ENCODE measurements around the gene ZNF445.
"Not testable (repeated sequence)": the region's sequence is repeated elsewhere in the genome, so short reads cannot be mapped to it uniquely, and the experiment has no call there.

Gene ZNF445

DNA sequence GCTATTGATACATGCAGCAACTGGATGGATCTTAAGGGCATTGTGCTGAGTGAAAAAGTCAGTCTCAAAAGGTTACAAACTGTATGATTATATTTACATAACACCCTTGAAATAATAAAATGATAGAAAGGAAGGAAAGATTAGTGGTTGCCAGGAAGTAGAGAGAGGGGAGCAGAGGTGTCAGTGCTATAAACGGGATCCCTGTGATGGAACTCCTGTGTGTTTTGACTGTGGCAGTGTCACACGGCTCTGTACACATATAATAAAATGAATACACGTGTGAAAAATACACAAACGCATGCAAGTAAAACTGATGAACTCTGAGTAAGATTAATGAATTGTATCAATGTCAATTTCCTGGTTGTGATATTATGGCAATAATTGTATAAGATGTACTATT is 78.6 kb downstream of the ZNF445 start:
- no peak for DNase-seq (ENCODE audit: low read depth)

DNA sequence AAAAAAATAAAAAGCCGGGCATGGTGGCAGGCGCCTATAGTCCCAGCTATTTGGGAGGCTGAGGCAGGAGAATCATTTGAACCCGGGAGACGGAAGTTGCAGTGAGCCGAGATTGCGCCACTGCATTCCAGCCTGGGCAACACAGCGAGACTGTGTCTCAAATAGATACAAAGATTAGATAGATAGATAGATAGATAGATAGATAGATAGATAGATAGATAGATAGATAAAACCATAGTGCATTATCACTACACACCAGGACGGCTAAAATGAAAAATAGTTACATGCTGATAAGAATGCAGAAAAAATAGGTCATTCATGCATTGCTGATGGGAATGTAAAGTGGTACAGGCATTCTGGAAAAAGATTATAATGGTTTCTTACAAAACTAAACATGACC is 79.2 kb downstream of the ZNF445 start:
- not testable (repeated sequence) for DNase-seq (ENCODE audit: low read depth)

DNA sequence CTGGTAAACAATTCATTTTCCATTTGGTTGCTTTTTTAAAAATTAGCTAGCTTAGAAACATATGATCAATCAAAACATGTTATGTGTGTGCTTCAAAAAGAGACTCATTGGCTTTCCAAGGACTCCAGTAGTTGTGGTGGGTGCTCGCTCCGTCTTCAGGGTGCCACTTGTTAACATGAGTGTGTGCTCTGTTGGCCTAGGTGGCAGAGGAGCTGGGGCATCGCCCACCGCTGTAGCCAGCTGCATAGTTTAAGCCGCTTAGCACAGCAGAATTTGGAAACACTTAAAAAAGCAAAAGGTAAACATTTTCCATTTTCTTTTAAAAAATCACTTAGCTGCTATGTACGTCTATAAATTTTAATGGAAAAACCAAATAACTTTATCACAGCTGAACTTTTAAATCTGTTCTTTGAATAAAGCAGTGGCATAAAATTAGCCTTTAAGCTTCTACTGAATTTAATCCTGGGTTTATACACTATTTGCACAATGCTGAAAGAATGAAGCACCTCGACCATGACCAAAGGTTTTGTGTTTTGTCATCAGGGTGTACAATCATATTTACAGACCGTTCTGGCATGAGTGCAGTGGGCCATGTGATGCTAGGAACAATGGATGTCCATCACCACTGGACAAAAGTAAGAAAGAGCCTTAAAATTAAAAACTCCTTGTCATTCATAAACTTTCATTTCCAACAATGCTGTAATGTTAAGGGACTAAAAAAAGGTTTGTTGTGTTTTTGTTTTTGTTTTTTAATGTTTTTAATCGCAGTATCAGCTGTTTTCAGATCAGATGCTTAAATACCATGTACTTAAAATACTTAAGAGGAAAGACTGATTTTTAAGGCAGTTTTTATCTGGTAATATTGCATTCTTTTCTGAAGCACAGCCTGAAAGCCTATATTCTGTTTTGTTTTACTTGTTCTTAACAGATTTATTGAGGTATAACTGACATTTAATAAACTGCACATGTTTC is 81.0 kb downstream of the ZNF445 start:
- DNase-seq (ENCODE audit: low read depth) = no peak

DNA sequence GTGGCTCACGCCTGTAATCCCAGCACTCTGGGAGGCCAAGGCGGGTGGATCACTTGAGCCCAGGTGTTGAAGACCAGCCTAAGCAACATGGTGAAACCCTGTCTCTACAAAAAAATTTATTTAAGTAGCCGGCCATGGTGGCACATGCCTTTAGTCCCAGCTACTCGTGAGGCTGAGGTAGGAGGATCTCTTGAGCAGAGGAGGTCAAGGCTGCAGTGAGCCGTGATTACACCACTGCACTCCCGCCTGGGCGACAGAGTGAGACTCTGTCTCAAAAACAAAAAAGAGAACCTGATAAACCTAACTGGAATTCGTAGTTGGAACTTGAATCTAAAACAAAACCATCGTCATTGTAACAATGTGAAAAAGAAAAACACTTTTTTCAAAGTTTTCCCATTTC is 81.8 kb downstream of the ZNF445 start:
- no peak for DNase-seq (ENCODE audit: low read depth)

DNA sequence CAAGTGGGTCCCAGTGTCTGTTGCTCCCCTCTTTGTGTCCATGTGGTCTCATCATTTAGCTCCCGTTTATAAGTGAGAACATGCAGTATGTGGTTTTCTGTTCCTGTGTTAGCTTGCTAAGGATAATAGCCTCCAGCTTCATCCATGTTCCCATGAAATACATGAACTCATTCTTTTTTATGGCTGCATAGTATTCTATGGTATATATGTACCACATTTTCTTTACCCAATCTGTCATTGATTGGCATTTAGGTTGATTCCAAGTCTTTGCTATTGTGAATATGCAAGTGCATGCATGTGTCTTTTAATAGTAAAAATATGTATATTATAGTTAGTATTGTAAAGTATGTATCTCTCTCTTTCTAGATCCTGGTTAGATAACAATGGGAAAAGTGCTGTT is 85.0 kb downstream of the ZNF445 start:
- DNase-seq (ENCODE audit: low read depth) = no peak

DNA sequence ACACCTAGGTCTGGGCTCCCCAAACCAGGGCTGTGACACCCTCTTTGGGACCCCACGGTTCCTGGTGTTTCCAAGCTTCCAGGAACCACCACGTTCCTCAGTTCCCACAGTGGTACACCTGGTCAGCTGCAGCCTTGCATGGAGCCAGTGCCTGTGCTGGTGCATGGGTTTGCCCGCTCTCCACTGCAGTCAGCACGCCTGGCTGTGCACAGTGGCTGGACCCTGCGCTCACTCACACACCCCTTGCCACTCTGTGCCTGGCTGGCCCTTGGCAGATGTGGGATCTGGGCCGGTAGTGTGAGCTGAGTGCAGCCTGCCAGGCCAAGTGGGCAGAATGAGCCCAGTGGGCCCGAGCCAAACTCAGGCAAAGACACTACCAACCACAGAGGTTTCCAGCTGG is 90.1 kb downstream of the ZNF445 start:
- DNase-seq (ENCODE audit: low read depth) = no peak
